Inferior parietal cortex (tissue), 1 donor: ENCODE measurements around the gene SLC35G6.
A peak's percentile ranks its signal among the peaks of the same experiment; 100 is the strongest.
"Not testable (repeated sequence)": the region's sequence is repeated elsewhere in the genome, so short reads cannot be mapped to it uniquely, and the experiment has no call there.

Source experiments
- DNase-seq: peaks from one replicate; pipeline ENCODE4 v3.0.0-alpha.2; 2016; ENCODE audit errors: extremely low spot score

Gene SLC35G6

GRCh38 chr17:7478276-7479212 is 2.7 kb upstream of the SLC35G6 start:
- DNase-seq = peak; percentile 32

- peak; percentile 31 for DNase-seq
Measured at GRCh38 chr17:7479213-7480088, 1.8 kb upstream of the SLC35G6 start, which contains the start of gene ZBTB4. Gene ZBTB4, minus strand, starts transcription at chr17:7479631. Its CDS starts 12,830 bp downstream, at chr17:7466801.

GRCh38 chr17:7480089-7480384 is 1.2 kb upstream of the SLC35G6 start:
- DNase-seq = no peak

- not testable (repeated sequence) for DNase-seq
Measured at GRCh38 chr17:7481842-7482741, 846 bp downstream of the SLC35G6 start.

- not testable (repeated sequence) for DNase-seq
Measured at GRCh38 chr17:7482742-7483088, 1.5 kb downstream of the SLC35G6 start.

GRCh38 chr17:7483255-7484066 is 2.2 kb downstream of the SLC35G6 start:
- DNase-seq = peak; percentile 92

GRCh38 chr17:7484067-7484918 is 3.0 kb downstream of the SLC35G6 start, which contains the start of gene POLR2A:
Gene POLR2A, plus strand, starts transcription at chr17:7484366.
- peak; percentile 98 for DNase-seq

GRCh38 chr17:7484919-7485377 is 3.7 kb downstream of the SLC35G6 start:
- no peak for DNase-seq

GRCh38 chr17:7486181-7486580 is 4.9 kb downstream of the SLC35G6 start:
- no peak for DNase-seq

GRCh38 chr17:7490144-7490543 is 8.9 kb downstream of the SLC35G6 start:
- no peak for DNase-seq

GRCh38 chr17:7491583-7491982 is 10.3 kb downstream of the SLC35G6 start:
- DNase-seq = no peak

GRCh38 chr17:7493941-7494340 is 12.7 kb downstream of the SLC35G6 start:
- DNase-seq = no peak

GRCh38 chr17:7495906-7496434 is 14.7 kb downstream of the SLC35G6 start:
- DNase-seq = no peak

GRCh38 chr17:7496470-7497183 is 15.4 kb downstream of the SLC35G6 start:
- DNase-seq = no peak

GRCh38 chr17:7497228-7497627 is 16.0 kb downstream of the SLC35G6 start:
- no peak for DNase-seq

GRCh38 chr17:7497636-7498035 is 16.4 kb downstream of the SLC35G6 start:
- no peak for DNase-seq

- no peak for DNase-seq
Measured at GRCh38 chr17:7499161-7499560, 17.9 kb downstream of the SLC35G6 start.

GRCh38 chr17:7501729-7502128 is 20.5 kb downstream of the SLC35G6 start:
- no peak for DNase-seq
